ENCODE results near the gene MUC20. TPM values are rescaled to one million over a fixed set of nuclear protein-coding genes. Genes with fewer than 3 reads are reported as not detected.

The MUC20 gene
- total and polyA plus RNA-seq, 2 of the 8 experiments (the other 6 are each of a cell fraction or from before 2014, with no cell fraction given), result 0.24 to 0.26 TPM

- no peak overlapping the region for H2AFZ ChIP-seq (ENCODE audit: low read length)
- H3K27me3 ChIP-seq (replicated peaks in 1 of 4; ENCODE audit: control insufficient read depth in 3 of 4, extremely low read depth in 1 of 4, insufficient read depth in 3 of 4, low read length in 3 of 4), result no peaks in the 10 kb centered on the region
- H2BK120ac ChIP-seq (replicated peaks; ENCODE audit: low read depth, low read length), result no peak overlapping the region
- 0 out of 2 replicates have a peak overlapping the region, but pooled peaks have one; percentile 80 for H4K8ac ChIP-seq (ENCODE audit: extremely low read depth, insufficient read depth, low read length)
- no peak overlapping the region for H2AK5ac ChIP-seq (ENCODE audit: low read depth, low read length)
- CTCF ChIA-PET (ENCODE audit: partially characterized antibody), result interaction anchor here (0.7 to 3.8 kb wide), 2 partner anchors 91 to 97 kb away, joined by 3 to 18 read pairs; no protein-coding TSS in a partner anchor
- no peaks in the 10 kb centered on the region for H3K23me2 ChIP-seq (ENCODE audit: low read depth, low read length)
- no peak overlapping the region for H3K18ac ChIP-seq (ENCODE audit: extremely low read depth, low read length)
- H3K79me2 ChIP-seq (ENCODE audit: control insufficient read depth in 1 of 2, insufficient read depth in 2 of 2, low read length in 2 of 2), result no peaks in the 10 kb centered on the region
- H2BK12ac ChIP-seq (ENCODE audit: low read depth, low read length), result no peak overlapping the region
- peaks cover 0 to 10% (median 5%) of the 10 kb centered on the region in 4 experiments; a peak in 3 of 7 replicates for H3K4me1 ChIP-seq (replicated peaks in 1 of 4; ENCODE audit: control insufficient read depth in 3 of 4, insufficient read depth in 4 of 4, low read length in 3 of 4)
- POLR2A ChIA-PET (ENCODE audit: partially characterized antibody), result interaction anchor here (1.0 kb wide), 1 partner anchor 17 kb away, joined by 3 read pairs; no protein-coding TSS in a partner anchor
- no peaks in the 10 kb centered on the region for H3K9me3 ChIP-seq (ENCODE audit: insufficient read depth in 2 of 2, low read depth in 1 of 2, low read length in 1 of 2)
- no peak overlapping the region for H4K91ac ChIP-seq (replicated peaks; ENCODE audit: insufficient read length, low read length)
- no peak overlapping the region for H2BK5ac ChIP-seq (ENCODE audit: low read depth, low read length)
- no peak overlapping the region for H2BK15ac ChIP-seq (ENCODE audit: low read length)
- H3K36me3 ChIP-seq (ENCODE audit: control insufficient read depth in 2 of 4, insufficient read depth in 4 of 4, low read length in 3 of 4), result no peaks in the 10 kb centered on the region
- no peak overlapping the region for H4K5ac ChIP-seq (ENCODE audit: insufficient read length, low read depth, low read length)
- no peak overlapping the region for H3K56ac ChIP-seq (replicated peaks; ENCODE audit: insufficient read length, low read depth, low read length)
- H3K79me1 ChIP-seq (ENCODE audit: low read depth, low read length), result no peaks in the 10 kb centered on the region
- H2BK20ac ChIP-seq (ENCODE audit: low read length), result no peak overlapping the region
- no peak overlapping the region for H3K14ac ChIP-seq (ENCODE audit: insufficient read length)
- no peak overlapping the region for H3K27ac ChIP-seq (ENCODE audit: low read depth, low read length)
- no peak overlapping the region for H3K9ac ChIP-seq (replicated peaks in 1 of 4; ENCODE audit: extremely low read depth in 1 of 4, low read depth in 3 of 4, low read length in 3 of 4)
- H3K4me2 ChIP-seq (ENCODE audit: insufficient read depth in 1 of 2, low read depth in 2 of 2, low read length in 2 of 2), result no peak overlapping the region
- no peak overlapping the region for H3K23ac ChIP-seq (ENCODE audit: insufficient read length)
- DNase-seq (ENCODE audit: low read depth in 1 of 2, low spot score in 2 of 2) (no peak), FAIRE-seq (no peak)
- H3K4me3 ChIP-seq (ENCODE audit: extremely low read depth in 1 of 4, insufficient read depth in 2 of 4, low read depth in 3 of 4, low read length in 4 of 4), result no peak overlapping the region
- H4K20me1 ChIP-seq (replicated peaks in 1 of 2; ENCODE audit: control insufficient read depth in 1 of 2, insufficient read depth in 2 of 2, low read length in 2 of 2), result no peaks in the 10 kb centered on the region
- WGBS, 2 experiments (ENCODE audit: extremely low coverage in 1 of 2, insufficient coverage in 1 of 2, insufficient read length in 1 of 2, insufficient replicate concordance in 2 of 2, low coverage in 1 of 2, low lambda C conversion rate in 2 of 2, missing lambda C conversion rate in 1 of 2), result 95% methylated on average over 19 of the region's 19 CpGs; no CpG with 5 or more reads in 1 of the 2 experiments
- no peak overlapping the region for H3K4ac ChIP-seq (replicated peaks; ENCODE audit: insufficient read length, low read depth, low read length)
- TF ChIP-seq NANOG (IDR thresholded peaks at IDR 0.05; ENCODE audit: insufficient read depth, low read depth, low read length, poor library complexity, severe bottlenecking), result no peak
- no peak for TF ChIP-seq SUZ12 (IDR thresholded peaks at IDR 0.05; ENCODE audit: low read length)
These were observed 33.4 kb downstream of the MUC20 start for GRCh38 chr3:195754141-195754540.

All from H1 (cell line).